ENCODE results near the gene UNC5CL. TPM values are rescaled to one million over a fixed set of nuclear protein-coding genes. Genes with fewer than 3 reads are reported as not detected.

UNC5CL gene
- total and polyA plus RNA-seq, 2 donors (not counting 1 experiment from before 2014, with no cell fraction given), result 0.01 to 0.17 TPM

GRCh38 chr6:41033776-41034175, 5.2 kb downstream of the UNC5CL start:
- no peaks in the 10 kb centered on the region for H4K20me1 ChIP-seq (ENCODE audit: control insufficient read depth, extremely low read depth, insufficient read depth, low read length)
- no peaks in the 10 kb centered on the region for H3K9me3 ChIP-seq (ENCODE audit: control insufficient read depth, insufficient read depth, low read depth, low read length)
- no peaks in the 10 kb centered on the region for H3K79me2 ChIP-seq (ENCODE audit: control insufficient read depth, insufficient read depth, low read length)
- no peak overlapping the region for H3K4me3 ChIP-seq (replicated peaks in 1 of 4; ENCODE audit: control extremely low read depth in 1 of 4, insufficient read depth in 1 of 4, low read depth in 3 of 4, low read length in 4 of 4)
- H3K27ac ChIP-seq (ENCODE audit: insufficient read depth, low read length), result no peak overlapping the region
- H3K9ac ChIP-seq (ENCODE audit: insufficient read depth, low read length), result no peak overlapping the region
- no peaks in the 10 kb centered on the region for H3K27me3 ChIP-seq (ENCODE audit: control insufficient read depth, insufficient read depth, low read length)
- H2AFZ ChIP-seq (ENCODE audit: low read length), result no peak overlapping the region
- H3K4me2 ChIP-seq (ENCODE audit: extremely low read depth, insufficient read depth, low read length), result no peak overlapping the region
- no peaks in the 10 kb centered on the region for H3K4me1 ChIP-seq (ENCODE audit: control insufficient read depth, extremely low read depth, insufficient read depth, low read length)
- DNase-seq (ENCODE audit: low read depth in 2 of 2), result no peak
- TF ChIP-seq EZH2 (IDR thresholded peaks at IDR 0.05; ENCODE audit: low read length, missing control alignments), result no peak
- no peak for TF ChIP-seq CTCF (conservative IDR thresholded peaks at IDR 0.05 in 1 of 2, IDR thresholded peaks at IDR 0.05 in 1 of 2; ENCODE audit: low read depth in 1 of 2, low read length in 2 of 2)
- H3K36me3 ChIP-seq (ENCODE audit: control insufficient read depth, insufficient read depth, low read length), result no peaks in the 10 kb centered on the region

GRCh38 chr6:41032830-41033229, 6.2 kb downstream of the UNC5CL start:
- Histone ChIP-seq H3K79me2 (ENCODE audit: control insufficient read depth, insufficient read depth, low read length) (no peaks in the 10 kb centered on the region), H3K4me3 (replicated peaks in 1 of 4; ENCODE audit: control extremely low read depth in 1 of 4, insufficient read depth in 1 of 4, low read depth in 3 of 4, low read length in 4 of 4) (no peak overlapping the region), H4K20me1 (ENCODE audit: control insufficient read depth, extremely low read depth, insufficient read depth, low read length) (no peaks in the 10 kb centered on the region), H2AFZ (ENCODE audit: low read length) (no peak overlapping the region), H3K27ac (ENCODE audit: insufficient read depth, low read length) (no peak overlapping the region), H3K9me3 (ENCODE audit: control insufficient read depth, insufficient read depth, low read depth, low read length) (no peaks in the 10 kb centered on the region), H3K4me2 (ENCODE audit: extremely low read depth, insufficient read depth, low read length) (no peak overlapping the region), H3K9ac (ENCODE audit: insufficient read depth, low read length) (no peak overlapping the region), H3K27me3 (ENCODE audit: control insufficient read depth, insufficient read depth, low read length) (no peaks in the 10 kb centered on the region), H3K36me3 (ENCODE audit: control insufficient read depth, insufficient read depth, low read length) (no peaks in the 10 kb centered on the region), H3K4me1 (ENCODE audit: control insufficient read depth, extremely low read depth, insufficient read depth, low read length) (peaks cover 5% of the 10 kb centered on the region)
- DNase-seq (ENCODE audit: low read depth in 2 of 2), result no peak
- no peak for TF ChIP-seq EZH2 (IDR thresholded peaks at IDR 0.05; ENCODE audit: low read length, missing control alignments)
- TF ChIP-seq CTCF (conservative IDR thresholded peaks at IDR 0.05 in 1 of 2, IDR thresholded peaks at IDR 0.05 in 1 of 2; ENCODE audit: low read depth in 1 of 2, low read length in 2 of 2), result no peak

- H3K27me3 ChIP-seq (ENCODE audit: control insufficient read depth, insufficient read depth, low read length), result no peaks in the 10 kb centered on the region
- H2AFZ ChIP-seq (ENCODE audit: low read length), result peak overlapping the region; percentile 90
- H3K4me1 ChIP-seq (ENCODE audit: control insufficient read depth, extremely low read depth, insufficient read depth, low read length), result peaks cover 6% of the 10 kb centered on the region
- no peaks in the 10 kb centered on the region for H3K79me2 ChIP-seq (ENCODE audit: control insufficient read depth, insufficient read depth, low read length)
- TF ChIP-seq CTCF (conservative IDR thresholded peaks at IDR 0.05 in 1 of 2, IDR thresholded peaks at IDR 0.05 in 1 of 2; ENCODE audit: low read depth in 1 of 2, low read length in 2 of 2) (no peak), EZH2 (IDR thresholded peaks at IDR 0.05; ENCODE audit: low read length, missing control alignments) (no peak)
- H3K9me3 ChIP-seq (ENCODE audit: control insufficient read depth, insufficient read depth, low read depth, low read length), result no peaks in the 10 kb centered on the region
- no peaks in the 10 kb centered on the region for H3K36me3 ChIP-seq (ENCODE audit: control insufficient read depth, insufficient read depth, low read length)
- peak overlapping the region; percentile 26 for H3K9ac ChIP-seq (ENCODE audit: insufficient read depth, low read length)
- peak overlapping the region; percentile 89 for H3K4me2 ChIP-seq (ENCODE audit: extremely low read depth, insufficient read depth, low read length)
- H3K27ac ChIP-seq (ENCODE audit: insufficient read depth, low read length), result no peak overlapping the region
- peak overlapping the region in 3 of 4 experiments; percentile 33 to 56 (median 53) for H3K4me3 ChIP-seq (replicated peaks in 1 of 4; ENCODE audit: control extremely low read depth in 1 of 4, insufficient read depth in 1 of 4, low read depth in 3 of 4, low read length in 4 of 4)
- no peaks in the 10 kb centered on the region for H4K20me1 ChIP-seq (ENCODE audit: control insufficient read depth, extremely low read depth, insufficient read depth, low read length)
- DNase-seq (ENCODE audit: low read depth in 2 of 2), result peak in 1 of 2 donors; percentile 9
These were observed 10.2 kb downstream of the UNC5CL start for GRCh38 chr6:41028561-41029412.

Measured in fibroblast of lung (primary cell).